H1 (cell line): ENCODE data around the gene GPR12. TPM values are rescaled to one million over a fixed set of nuclear protein-coding genes. Genes with fewer than 3 reads are reported as not detected.

Experiments
- CTCF ChIA-PET: fragments of 300-600 bp; sonication (Branson Sonifier 250); formaldehyde crosslinking; loops from one replicate; lab custom pipeline; 2021; ENCODE audit not compliant: partially characterized antibody; lab: Charles Lee
- POLR2A ChIA-PET: fragments of 300-600 bp; sonication (Branson Sonifier 250); formaldehyde crosslinking; loops from one replicate; lab custom pipeline; 2021; ENCODE audit warnings: inconsistent platforms; ENCODE audit not compliant: partially characterized antibody; lab: Charles Lee
- DNase-seq, 2 experiments: peaks; one replicate each; pipeline versions ENCODE4 v3.0.0 to v3.0.0-alpha.2; 2010 to 2022; ENCODE audit warnings: low spot score in 2 of 2, low read depth in 1 of 2, mixed read lengths in 1 of 2
- FAIRE-seq: peaks from 2 replicates; lab custom pipeline; 2011; peaks lifted over from hg19 to GRCh38; lab: Jason Lieb, UNC
- H2AFZ ChIP-seq: 2 replicates; pipeline ENCODE4 v1.8.1; 2012; ENCODE audit warnings: low read length, inconsistent platforms
- H2AK5ac ChIP-seq: 2 replicates; pipeline ENCODE4 v1.6.1; 2013; ENCODE audit warnings: low read depth, low read length
- H2BK120ac ChIP-seq: replicated peaks from 2 replicates; pipeline ENCODE3; 2013; ENCODE audit warnings: low read depth, low read length, inconsistent platforms
- H2BK12ac ChIP-seq: 2 replicates; pipeline ENCODE4 v1.6.1; 2013; ENCODE audit warnings: low read depth, low read length
- H2BK15ac ChIP-seq: 2 replicates; pipeline ENCODE4 v1.6.1; 2013; ENCODE audit warnings: low read length
- H2BK20ac ChIP-seq: 2 replicates; pipeline ENCODE4 v1.6.1; 2013; ENCODE audit warnings: low read length
- H2BK5ac ChIP-seq: 2 replicates; pipeline ENCODE4 v1.6.1; 2013; ENCODE audit warnings: low read depth, low read length
- H3K14ac ChIP-seq: 2 replicates; pipeline ENCODE4 v1.6.1; 2013; ENCODE audit warnings: inconsistent platforms; ENCODE audit not compliant: insufficient read length
- H3K18ac ChIP-seq: 2 replicates; pipeline ENCODE4 v1.6.1; 2013; ENCODE audit warnings: low read length; ENCODE audit errors: extremely low read depth
- H3K23ac ChIP-seq: 2 replicates; pipeline ENCODE4 v1.6.1; 2013; ENCODE audit warnings: inconsistent platforms; ENCODE audit not compliant: insufficient read length
- H3K23me2 ChIP-seq: 2 replicates; pipeline ENCODE4 v1.6.1; 2013; ENCODE audit warnings: low read depth, low read length
- H3K27ac ChIP-seq: 2 replicates; pipeline ENCODE4 v1.6.1; 2011; ENCODE audit warnings: low read depth, low read length, inconsistent platforms
- H3K27me3 ChIP-seq, 4 experiments: replicated peaks in 1 of 4; 1 replicate in 1 of 4; 2 replicates in 3 of 4; pipeline versions ENCODE4 v1.6.1 to v1.8.1; 2011 to 2013; ENCODE audit warnings: low read length in 3 of 4, mild to moderate bottlenecking in 3 of 4, inconsistent platforms in 2 of 4, mixed read lengths in 2 of 4, moderate library complexity in 1 of 4; ENCODE audit not compliant: control insufficient read depth in 3 of 4, insufficient read depth in 3 of 4; ENCODE audit errors: extremely low read depth in 1 of 4
- H3K36me3 ChIP-seq, 4 experiments: 2 replicates each; pipeline versions ENCODE4 v1.6.1 to v1.8.1; 2011 to 2013; ENCODE audit warnings: mild to moderate bottlenecking in 4 of 4, low read length in 3 of 4, moderate library complexity in 2 of 4, control low read depth in 1 of 4, inconsistent platforms in 1 of 4; ENCODE audit not compliant: insufficient read depth in 4 of 4, control insufficient read depth in 2 of 4
- H3K4ac ChIP-seq: replicated peaks from 2 replicates; pipeline ENCODE3; 2013; ENCODE audit warnings: low read length, low read depth, mixed read lengths, inconsistent platforms; ENCODE audit not compliant: insufficient read length
- H3K4me1 ChIP-seq, 4 experiments: replicated peaks in 1 of 4; 1 replicate in 1 of 4; 2 replicates in 3 of 4; pipeline versions ENCODE4 v1.6.1 to v1.8.1; 2011 to 2013; ENCODE audit warnings: low read length in 3 of 4, inconsistent platforms in 2 of 4, mixed read lengths in 1 of 4; ENCODE audit not compliant: insufficient read depth in 4 of 4, control insufficient read depth in 3 of 4
- H3K4me2 ChIP-seq, 2 experiments: 2 replicates each; pipeline versions ENCODE4 v1.6.1 to v1.8.1; 2011 to 2013; ENCODE audit warnings: low read depth in 2 of 2, low read length in 2 of 2, control low read depth in 1 of 2, inconsistent platforms in 1 of 2, mild to moderate bottlenecking in 1 of 2; ENCODE audit not compliant: insufficient read depth in 1 of 2
- H3K4me3 ChIP-seq, 4 experiments: fragments of 200-600, 300-600 bp in 1 of 4; sonication (generic), shearing (Covaris generic), sonication (Bioruptor Twin) in 1 of 4; 2 replicates each; pipeline versions ENCODE4 v1.5.1 to v1.8.1; 2011 to 2016; ENCODE audit warnings: low read length in 4 of 4, low read depth in 3 of 4, control low read depth in 2 of 4, inconsistent platforms in 2 of 4, mild to moderate bottlenecking in 2 of 4, mixed read lengths in 1 of 4, moderate library complexity in 1 of 4; ENCODE audit not compliant: insufficient read depth in 2 of 4; ENCODE audit errors: extremely low read depth in 1 of 4
- H3K56ac ChIP-seq: replicated peaks from 2 replicates; pipeline ENCODE3; 2013; ENCODE audit warnings: low read depth, mild to moderate bottlenecking, mixed read lengths, low read length, inconsistent platforms; ENCODE audit not compliant: insufficient read length
- H3K79me1 ChIP-seq: 2 replicates; pipeline ENCODE4 v1.6.1; 2013; ENCODE audit warnings: low read depth, low read length, control low read depth
- H3K79me2 ChIP-seq, 2 experiments: 2 replicates each; pipeline versions ENCODE4 v1.6.1 to v1.8.1; 2012 to 2013; ENCODE audit warnings: low read length in 2 of 2, mild to moderate bottlenecking in 2 of 2, inconsistent platforms in 1 of 2; ENCODE audit not compliant: insufficient read depth in 2 of 2, control insufficient read depth in 1 of 2
- H3K9ac ChIP-seq, 4 experiments: replicated peaks in 1 of 4; 1 replicate in 1 of 4; 2 replicates in 3 of 4; pipeline versions ENCODE4 v1.6.1 to v1.8.1; 2011 to 2013; ENCODE audit warnings: low read depth in 3 of 4, low read length in 3 of 4, control low read depth in 2 of 4, mild to moderate bottlenecking in 2 of 4, moderate library complexity in 2 of 4, inconsistent platforms in 1 of 4; ENCODE audit errors: extremely low read depth in 1 of 4
- H3K9me3 ChIP-seq, 2 experiments: 2 replicates each; pipeline versions ENCODE4 v1.6.1 to v1.8.1; 2012 to 2013; ENCODE audit warnings: mild to moderate bottlenecking in 2 of 2, moderate library complexity in 2 of 2, control low read depth in 1 of 2, inconsistent platforms in 1 of 2, low read depth in 1 of 2, low read length in 1 of 2, mixed read lengths in 1 of 2; ENCODE audit not compliant: insufficient read depth in 2 of 2
- H4K20me1 ChIP-seq, 2 experiments: replicated peaks in 1 of 2; 2 replicates each; pipeline versions ENCODE3 to v1.8.1; 2011 to 2013; ENCODE audit warnings: inconsistent platforms in 2 of 2, low read length in 2 of 2, mild to moderate bottlenecking in 1 of 2; ENCODE audit not compliant: insufficient read depth in 2 of 2, control insufficient read depth in 1 of 2
- H4K5ac ChIP-seq: 2 replicates; pipeline ENCODE4 v1.6.1; 2013; ENCODE audit warnings: low read length, low read depth, mixed read lengths, inconsistent platforms; ENCODE audit not compliant: insufficient read length
- H4K8ac ChIP-seq: 2 replicates; pipeline ENCODE4 v1.8.0; 2013; ENCODE audit warnings: mild to moderate bottlenecking, moderate library complexity, low read length, inconsistent platforms; ENCODE audit not compliant: insufficient read depth; ENCODE audit errors: extremely low read depth
- H4K91ac ChIP-seq: replicated peaks from 2 replicates; pipeline ENCODE3; 2013; ENCODE audit warnings: low read length, mixed read lengths, inconsistent platforms; ENCODE audit not compliant: insufficient read length
- NANOG ChIP-seq: IDR thresholded peaks from 2 replicates; pipeline ENCODE4 v1.6.1; 2011; ENCODE audit warnings: low read length, low read depth, mild to moderate bottlenecking, inconsistent platforms; ENCODE audit not compliant: insufficient read depth, poor library complexity, severe bottlenecking
- SP2 ChIP-seq: IDR thresholded peaks from 2 replicates; pipeline ENCODE4 v1.6.1; 2012; ENCODE audit warnings: mild to moderate bottlenecking, low read length, inconsistent platforms
- WGBS, 2 experiments: shearing (Covaris generic) in 1 of 2; methylation state at CpG; one replicate each; pipeline versions ENCODE4 v1.1.6 to v1.1.7; 2013 to 2015; ENCODE audit warnings: low lambda C conversion rate in 2 of 2, mixed read lengths in 2 of 2, inconsistent platforms in 1 of 2, low coverage in 1 of 2, missing lambda C conversion rate in 1 of 2; ENCODE audit not compliant: insufficient replicate concordance in 2 of 2, insufficient coverage in 1 of 2, insufficient read length in 1 of 2; ENCODE audit errors: extremely low coverage in 1 of 2, missing lambda C conversion rate in 1 of 2; 5-methylcytosine and 5-hydroxymethylcytosine counted together
- polyA plus RNA-seq, 7 experiments: library from polyadenylated mRNA; depleted of rRNA in 3 of 7; stranded (reverse) in 5 of 7; unstranded in 2 of 7; fragments of >200 nt in 5 of 7; fragments of 200-250 nt in 2 of 7; gene quantifications; 1 replicate in 5 of 7; 2 replicates in 1 of 7; 4 replicates in 1 of 7; pipeline versions ENCODE4 v1.2.1 to v1.2.3, GENCODE V29; 2011 to 2013; ENCODE audit warnings: missing spikeins in 2 of 7, mixed read lengths in 2 of 7
- total RNA-seq: library from RNA; stranded (reverse); fragmentation: NEBNext Ultra II Directional; extraction: Animal tissue kit (Norgen Biotek cat#: 25700); gene quantifications from 2 replicates; pipeline ENCODE4 v1.2.1, GENCODE V29; 2021

The GPR12 gene
- total and polyA plus RNA-seq, 2 of the 8 experiments (the other 6 are each of a cell fraction or from before 2014, with no cell fraction given), result 0.15 to 0.27 TPM

GRCh38 chr13:26810095-26810494 lies 49.5 kb upstream of the GPR12 start:
- no peaks in the 10 kb centered on the region for H3K79me2 ChIP-seq
- no peak overlapping the region for H2BK12ac ChIP-seq
- TF ChIP-seq NANOG, result no peak
- no peak for TF ChIP-seq SP2
- no peak overlapping the region for H2BK15ac ChIP-seq
- no peak for FAIRE-seq
- ChIA-PET CTCF (interaction anchor here (0.6 to 1.2 kb wide), 5 partner anchors 8 to 63 kb away, joined by 3 to 4 read pairs (median 3); no protein-coding TSS in a partner anchor), POLR2A (no interaction called here)
- no peaks in the 10 kb centered on the region; a peak in 1 of 4 replicates for H3K9me3 ChIP-seq
- H3K56ac ChIP-seq, result no peak overlapping the region
- no peak overlapping the region for H4K8ac ChIP-seq
- H2BK20ac ChIP-seq, result no peak overlapping the region
- H3K36me3 ChIP-seq, result no peaks in the 10 kb centered on the region
- H3K4ac ChIP-seq, result no peak overlapping the region
- no peak overlapping the region for H3K4me3 ChIP-seq
- H2BK5ac ChIP-seq, result no peak overlapping the region
- no peak overlapping the region for H3K4me2 ChIP-seq
- H2AK5ac ChIP-seq, result no peak overlapping the region
- no peak overlapping the region for H2BK120ac ChIP-seq
- H3K23ac ChIP-seq, result no peak overlapping the region
- no peak overlapping the region for H4K5ac ChIP-seq
- no peaks in the 10 kb centered on the region for H3K23me2 ChIP-seq
- H3K4me1 ChIP-seq, result peaks cover 0 to 5% (median 3%) of the 10 kb centered on the region in 4 experiments; a peak in 4 of 7 replicates
- H3K79me1 ChIP-seq, result no peaks in the 10 kb centered on the region
- H3K14ac ChIP-seq, result no peak overlapping the region
- 53% methylated on average over 2 of the region's 2 CpGs; no CpG with 5 or more reads in 1 of the 2 experiments for WGBS, 2 experiments
- no peaks in the 10 kb centered on the region for H3K27me3 ChIP-seq
- no peak overlapping the region for H2AFZ ChIP-seq
- H4K20me1 ChIP-seq, result no peaks in the 10 kb centered on the region
- no peak overlapping the region for H3K9ac ChIP-seq
- no peak overlapping the region for H3K27ac ChIP-seq
- no peak overlapping the region for H4K91ac ChIP-seq
- H3K18ac ChIP-seq, result no peak overlapping the region
- no peak for DNase-seq
